Endodermal cell (in vitro differentiated cells): Measurements from ENCODE around the gene ABTB2. TPM values are rescaled to one million over a fixed set of nuclear protein-coding genes. Genes with fewer than 3 reads are reported as not detected.

Experiments
- DNase-seq: peaks from one replicate; pipeline ENCODE4 v3.0.0-alpha.2; 2017
- H3K27ac ChIP-seq: 2 replicates; pipeline ENCODE4 v1.5.1; 2013; ENCODE audit warnings: mild to moderate bottlenecking, low read depth, low read length, moderate library complexity
- H3K27me3 ChIP-seq: 2 replicates; pipeline ENCODE4 v1.6.1; 2013; ENCODE audit warnings: mild to moderate bottlenecking, low read length, moderate library complexity; ENCODE audit not compliant: insufficient read depth, control insufficient read depth, poor library complexity, severe bottlenecking
- H3K36me3 ChIP-seq: 2 replicates; pipeline ENCODE4 v1.7.0; 2013; ENCODE audit warnings: mild to moderate bottlenecking, low read length, moderate library complexity; ENCODE audit not compliant: control insufficient read depth, insufficient read depth
- H3K4me1 ChIP-seq: one replicate; pipeline ENCODE4 v1.7.0; 2013; ENCODE audit warnings: low read length; ENCODE audit not compliant: control insufficient read depth, insufficient read depth
- H3K4me3 ChIP-seq: 2 replicates; pipeline ENCODE4 v1.5.1; 2013; ENCODE audit warnings: mild to moderate bottlenecking, low read length, moderate library complexity
- H3K9ac ChIP-seq: 2 replicates; pipeline ENCODE4 v1.6.1; 2013; ENCODE audit warnings: mild to moderate bottlenecking, low read length, moderate library complexity; ENCODE audit not compliant: poor library complexity, severe bottlenecking; ENCODE audit errors: extremely low read depth
- H3K9me3 ChIP-seq: 2 replicates; pipeline ENCODE4 v1.6.1; 2013; ENCODE audit warnings: mild to moderate bottlenecking, low read length, moderate library complexity; ENCODE audit not compliant: control insufficient read depth
- H3K27ac Mint-ChIP-seq: 2 replicates; pipeline ENCODE4 v1.8.0; 2020; ENCODE audit warnings: mixed read lengths
- H3K27me3 Mint-ChIP-seq: 2 replicates; pipeline ENCODE4 v1.8.0; 2021; ENCODE audit warnings: mild to moderate bottlenecking, mixed read lengths; ENCODE audit not compliant: insufficient read depth
- H3K36me3 Mint-ChIP-seq: 2 replicates; pipeline ENCODE4 v1.8.0; 2020; ENCODE audit warnings: low read depth, mixed read lengths
- H3K4me1 Mint-ChIP-seq: 2 replicates; pipeline ENCODE4 v1.8.0; 2020; ENCODE audit warnings: mixed read lengths
- H3K4me3 Mint-ChIP-seq: 2 replicates; pipeline ENCODE4 v1.8.0; 2020; ENCODE audit warnings: mild to moderate bottlenecking, moderate library complexity, mixed read lengths
- H3K9me3 Mint-ChIP-seq: 2 replicates; pipeline ENCODE4 v1.8.0; 2020; ENCODE audit warnings: mild to moderate bottlenecking, mixed read lengths
- CTCF ChIP-seq: fragments of 200-600 bp; sonication (generic); conservative IDR thresholded peaks from 2 replicates; pipeline ENCODE4 v1.5.0; 2021; ENCODE audit warnings: antibody characterized with exemption, mild to moderate bottlenecking
- WGBS, 2 experiments: methylation state at CpG; one replicate each; pipeline versions ENCODE4 v1.1.5 to v1.1.7; 2013; ENCODE audit warnings: missing lambda C conversion rate in 2 of 2, mixed read lengths in 1 of 2; ENCODE audit not compliant: insufficient coverage in 1 of 2, insufficient read length in 1 of 2; 5-methylcytosine and 5-hydroxymethylcytosine counted together
- total RNA-seq, 2 donors: library from RNA; stranded (reverse); fragmentation: NEBNext Ultra II Directional in 1 of 2; extraction: Animal tissue kit (Norgen Biotek cat#: 25700) in 1 of 2; gene quantifications; 2 replicates in 1 of 2; 3 replicates in 1 of 2; pipeline ENCODE4 v1.2.1, GENCODE V29; 2021

ABTB2 gene
- total RNA-seq, 2 donors from 2014 or later = 2.9 to 5.2 TPM

DNA sequence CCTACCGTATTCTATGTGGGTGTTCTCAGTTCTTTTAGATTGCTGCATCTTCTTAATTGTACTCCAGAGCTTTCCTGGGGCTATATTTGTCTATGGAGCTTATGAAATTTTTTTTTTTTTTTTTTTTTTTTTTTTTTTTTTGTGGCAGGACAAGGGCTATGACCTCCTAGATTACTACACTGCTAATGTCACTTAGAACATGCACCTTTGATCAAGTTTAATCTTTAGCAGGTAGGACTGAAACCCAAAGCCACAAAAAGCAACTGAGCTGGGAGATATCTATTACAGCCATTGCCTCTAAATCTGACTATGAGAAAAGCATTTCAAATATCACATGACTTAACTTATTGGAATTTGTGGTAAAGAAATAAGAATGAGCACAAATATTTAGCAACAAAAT is 21.7 kb upstream of the ABTB2 start:
- H3K27ac ChIP-seq = no peak overlapping the region
- H3K9me3 ChIP-seq = peaks cover 16% of the 10 kb centered on the region
- no peak overlapping the region for H3K9ac ChIP-seq
- H3K27me3 ChIP-seq = no peaks in the 10 kb centered on the region
- no peak overlapping the region for H3K4me3 ChIP-seq
- no peak for DNase-seq
- H3K4me1 Mint-ChIP-seq = no peaks in the 10 kb centered on the region
- no peaks in the 10 kb centered on the region for H3K36me3 ChIP-seq
- no peak overlapping the region for H3K27ac Mint-ChIP-seq
- no peak overlapping the region for H3K4me3 Mint-ChIP-seq
- no peaks in the 10 kb centered on the region for H3K27me3 Mint-ChIP-seq
- WGBS, 2 experiments = 93% methylated on average over 1 of the region's 1 CpG; no CpG with 5 or more reads in 1 of the 2 experiments
- no peaks in the 10 kb centered on the region for H3K4me1 ChIP-seq
- peaks cover 29% of the 10 kb centered on the region for H3K9me3 Mint-ChIP-seq
- no peak for TF ChIP-seq CTCF
- no peaks in the 10 kb centered on the region for H3K36me3 Mint-ChIP-seq

- WGBS, 2 experiments = 73 to 89% methylated on average over 1 of the region's 1 CpG
- peaks cover 31% of the 10 kb centered on the region for H3K9me3 Mint-ChIP-seq
- H3K4me1 Mint-ChIP-seq = no peaks in the 10 kb centered on the region
These were observed 21.3 kb upstream of the ABTB2 start for GRCh38 chr11:34379079-34379478.

GRCh38 chr11:34373727-34374126 is 15.9 kb upstream of the ABTB2 start:
- Mint-ChIP-seq H3K9me3 (peaks cover 31% of the 10 kb centered on the region), H3K4me1 (no peaks in the 10 kb centered on the region), H3K36me3 (no peaks in the 10 kb centered on the region), H3K27me3 (no peaks in the 10 kb centered on the region), H3K4me3 (no peak overlapping the region), H3K27ac (no peak overlapping the region)
- WGBS, 2 experiments = no CpG with 5 or more reads among the region's 1 CpG
- DNase-seq = no peak
- Histone ChIP-seq H3K27me3 (no peaks in the 10 kb centered on the region), H3K9me3 (peaks cover 16% of the 10 kb centered on the region), H3K4me3 (no peak overlapping the region), H3K36me3 (no peaks in the 10 kb centered on the region), H3K4me1 (no peaks in the 10 kb centered on the region), H3K9ac (no peak overlapping the region), H3K27ac (no peak overlapping the region)
- no peak for TF ChIP-seq CTCF

More at GRCh38 chr11:34379079-34379478, 21.3 kb upstream of the ABTB2 start:
- Histone ChIP-seq H3K9me3 (peaks cover 16% of the 10 kb centered on the region), H3K9ac (no peak overlapping the region), H3K4me3 (no peak overlapping the region), H3K27me3 (no peaks in the 10 kb centered on the region), H3K27ac (no peak overlapping the region), H3K36me3 (no peaks in the 10 kb centered on the region), H3K4me1 (no peaks in the 10 kb centered on the region)
- TF ChIP-seq CTCF = no peak
- DNase-seq = no peak
- no peak overlapping the region for H3K4me3 Mint-ChIP-seq
- H3K27ac Mint-ChIP-seq = no peak overlapping the region
- no peaks in the 10 kb centered on the region for H3K27me3 Mint-ChIP-seq
- no peaks in the 10 kb centered on the region for H3K36me3 Mint-ChIP-seq
